Urothelium cell line (cell line): Measurements from ENCODE around the gene CMTM1.
"Not testable (repeated sequence)": the region's sequence is repeated elsewhere in the genome, so short reads cannot be mapped to it uniquely, and the experiment has no call there.

Source experiments
- DNase-seq: peaks from one replicate; pipeline ENCODE4 v3.0.0; 2011; ENCODE audit warnings: low spot score, mixed read lengths
- FAIRE-seq: peaks from 2 replicates; lab custom pipeline; 2011; peaks lifted over from hg19 to GRCh38; lab: Jason Lieb, UNC

Gene CMTM1

GRCh38 chr16:66609139-66609510, 42.9 kb downstream of the CMTM1 start:
- no peak for FAIRE-seq
- DNase-seq: no peak

GRCh38 chr16:66610111-66610820, 44.0 kb downstream of the CMTM1 start:
- no peak for FAIRE-seq

GRCh38 chr16:66611911-66612310, 45.7 kb downstream of the CMTM1 start:
- not testable (repeated sequence) for FAIRE-seq, DNase-seq

More at GRCh38 chr16:66610111-66610820, 44.0 kb downstream of the CMTM1 start:
- no peak for DNase-seq

GRCh38 chr16:66612422-66612821, 46.2 kb downstream of the CMTM1 start:
- DNase-seq (no peak), FAIRE-seq (no peak)

GRCh38 chr16:66614161-66614802, 48.0 kb downstream of the CMTM1 start:
- no peak for FAIRE-seq

GRCh38 chr16:66616169-66616568, 49.9 kb downstream of the CMTM1 start:
- FAIRE-seq (no peak), DNase-seq (no peak)

More at GRCh38 chr16:66614161-66614802, 48.0 kb downstream of the CMTM1 start:
- no peak for DNase-seq

- FAIRE-seq: no peak
Observed at GRCh38 chr16:66616592-66616991, 50.4 kb downstream of the CMTM1 start.

GRCh38 chr16:66617010-66617434, 50.8 kb downstream of the CMTM1 start:
- FAIRE-seq: no peak

More at GRCh38 chr16:66616592-66616991, 50.4 kb downstream of the CMTM1 start:
- no peak for DNase-seq

GRCh38 chr16:66617728-66618127, 51.5 kb downstream of the CMTM1 start:
- FAIRE-seq: no peak
- no peak for DNase-seq

More at GRCh38 chr16:66617010-66617434, 50.8 kb downstream of the CMTM1 start:
- no peak for DNase-seq

- DNase-seq (peak; percentile 84), FAIRE-seq (peak; percentile 30)
Observed at GRCh38 chr16:66618588-66619375, 52.5 kb downstream of the CMTM1 start.

GRCh38 chr16:66619534-66620428, 53.5 kb downstream of the CMTM1 start:
- DNase-seq: no peak

GRCh38 chr16:66620429-66620795, 54.2 kb downstream of the CMTM1 start:
- FAIRE-seq (no peak), DNase-seq (no peak)

More at GRCh38 chr16:66619534-66620428, 53.5 kb downstream of the CMTM1 start:
- no peak for FAIRE-seq

GRCh38 chr16:66621973-66622372, 55.7 kb downstream of the CMTM1 start:
- DNase-seq (no peak), FAIRE-seq (no peak)

- FAIRE-seq (no peak), DNase-seq (no peak)
Observed at GRCh38 chr16:66622863-66623262, 56.6 kb downstream of the CMTM1 start.

- no peak for FAIRE-seq
- DNase-seq: no peak
Observed at GRCh38 chr16:66623755-66624154, 57.5 kb downstream of the CMTM1 start.

- not testable (repeated sequence) for FAIRE-seq, DNase-seq
Observed at GRCh38 chr16:66627611-66628378, 61.6 kb downstream of the CMTM1 start.
